HG02610 (cell line): ENCODE measurements around the gene SLC1A2.

Experiments
- ATAC-seq: cut with Tn5 transposase; IDR thresholded peaks from one replicate; pipeline ENCODE4 v1.9.1; 2021; ENCODE audit warnings: mild to moderate bottlenecking, moderate library complexity; ENCODE audit not compliant: unreplicated experiment

Gene SLC1A2

GRCh38 chr11:35330156-35330889 lies 89.0 kb downstream of the SLC1A2 start:
- ATAC-seq = no peak

GRCh38 chr11:35327829-35328228 lies 91.5 kb downstream of the SLC1A2 start:
- no peak for ATAC-seq

GRCh38 chr11:35326266-35326879 lies 93.0 kb downstream of the SLC1A2 start:
- no peak for ATAC-seq

- no peak for ATAC-seq
Observed at GRCh38 chr11:35324981-35325380, 94.4 kb downstream of the SLC1A2 start.

- ATAC-seq = no peak
Observed at GRCh38 chr11:35324183-35324886, 95.0 kb downstream of the SLC1A2 start.

GRCh38 chr11:35323076-35323868 lies 96.1 kb downstream of the SLC1A2 start:
- no peak for ATAC-seq

- no peak for ATAC-seq
Observed at GRCh38 chr11:35322318-35322979, 96.9 kb downstream of the SLC1A2 start.

GRCh38 chr11:35321532-35322317 lies 97.6 kb downstream of the SLC1A2 start:
- ATAC-seq = no peak

GRCh38 chr11:35321111-35321510 lies 98.2 kb downstream of the SLC1A2 start:
- no peak for ATAC-seq

GRCh38 chr11:35318977-35319925 lies 100.1 kb downstream of the SLC1A2 start:
- peak; percentile 63 for ATAC-seq

- no peak for ATAC-seq
Observed at GRCh38 chr11:35318309-35318708, 101.0 kb downstream of the SLC1A2 start.

- no peak for ATAC-seq
Observed at GRCh38 chr11:35317253-35317652, 102.1 kb downstream of the SLC1A2 start.

GRCh38 chr11:35316161-35316560 lies 103.2 kb downstream of the SLC1A2 start:
- ATAC-seq = no peak

- peak; percentile 7 for ATAC-seq
Observed at GRCh38 chr11:35313760-35314153, 105.6 kb downstream of the SLC1A2 start.

GRCh38 chr11:35313066-35313759 lies 106.1 kb downstream of the SLC1A2 start:
- peak; percentile 89 for ATAC-seq

GRCh38 chr11:35311331-35311730 lies 108.0 kb downstream of the SLC1A2 start:
- no peak for ATAC-seq

GRCh38 chr11:35308157-35308556 lies 111.2 kb downstream of the SLC1A2 start:
- no peak for ATAC-seq

GRCh38 chr11:35307221-35307621 lies 112.1 kb downstream of the SLC1A2 start:
- ATAC-seq = no peak
